HEK293 (cell line): ENCODE measurements around the gene EVL.

Experiments
- CTCF ChIA-PET: fragments of 350-600 bp; formaldehyde crosslinking; extraction: SDS; loops from one replicate; lab custom pipeline; 2021; ENCODE audit warnings: antibody characterized with exemption; lab: Yijun Ruan, JAX
- POLR2A ChIA-PET: fragments of 300-600 bp; formaldehyde crosslinking; extraction: SDS; loops from one replicate; lab custom pipeline; 2020; ENCODE audit warnings: antibody characterized with exemption, inconsistent platforms; lab: Yijun Ruan, JAX
- H3K27ac ChIP-seq: fragments of 200-500 bp; sonication (Bioruptor generic); 2 replicates; pipeline ENCODE4 v1.5.1; 2014; ENCODE audit warnings: low read depth, low read length, control low read depth, inconsistent platforms; ENCODE audit errors: extremely low read depth
- H3K36me3 ChIP-seq, 2 experiments: fragments of 200-500 bp in 1 of 2; sonication (Bioruptor generic) in 1 of 2; 1 replicate in 1 of 2; 2 replicates in 1 of 2; pipeline ENCODE4 v1.5.1; 2014 to 2017; ENCODE audit warnings: inconsistent platforms in 2 of 2, low read length in 2 of 2; ENCODE audit not compliant: control insufficient read depth in 2 of 2, insufficient read depth in 1 of 2
- H3K4me1 ChIP-seq: fragments of 200-500 bp; sonication (Bioruptor generic); 2 replicates; pipeline ENCODE4 v1.5.1; 2014; ENCODE audit warnings: mild to moderate bottlenecking, low read length, inconsistent platforms; ENCODE audit not compliant: control insufficient read depth, insufficient read depth
- H3K4me3 ChIP-seq: 2 replicates; pipeline ENCODE4 v1.5.1; 2011; ENCODE audit warnings: low read depth, mild to moderate bottlenecking, control low read depth, low read length, moderate library complexity
- H3K9me3 ChIP-seq: fragments of 200-500 bp; sonication (Bioruptor generic); 2 replicates; pipeline ENCODE4 v1.5.1; 2014; ENCODE audit warnings: low read depth, low read length, inconsistent platforms; ENCODE audit not compliant: control insufficient read depth, insufficient read depth
- HOXD13 ChIP-seq: sonication (generic); formaldehyde crosslinking; IDR thresholded peaks from 2 replicates; pipeline ENCODE4 v1.8.0; 2022; ENCODE audit warnings: missing genetic modification reagents, borderline replicate concordance
- KLF1 ChIP-seq: fragments of 450-650 bp; formaldehyde crosslinking; IDR thresholded peaks from 2 replicates; pipeline ENCODE4 v1.5.1; 2016; ENCODE audit warnings: missing biosample characterization, missing genetic modification characterization
- WT1 ChIP-seq: fragments of 450-650 bp; formaldehyde crosslinking; IDR thresholded peaks from 2 replicates; pipeline ENCODE4 v1.5.1; 2016; ENCODE audit warnings: missing biosample characterization, missing genetic modification characterization
- YY2 ChIP-seq: fragments of 450-650 bp; formaldehyde crosslinking; IDR thresholded peaks from 2 replicates; pipeline ENCODE4 v1.5.1; 2016; ENCODE audit warnings: missing biosample characterization, missing genetic modification characterization
- ZEB2 ChIP-seq: fragments of 450-650 bp; formaldehyde crosslinking; IDR thresholded peaks from 2 replicates; pipeline ENCODE4 v1.5.1; 2016; ENCODE audit warnings: missing biosample characterization, missing genetic modification characterization
- ZNF324 ChIP-seq: fragments of 450-650 bp; formaldehyde crosslinking; IDR thresholded peaks from 2 replicates; pipeline ENCODE4 v1.5.1; 2016; ENCODE audit warnings: missing biosample characterization, missing genetic modification characterization
- ZNF335 ChIP-seq: fragments of 450-650 bp; formaldehyde crosslinking; conservative IDR thresholded peaks from 2 replicates; pipeline ENCODE4 v1.5.1; 2016; ENCODE audit warnings: missing biosample characterization, missing genetic modification characterization
- ZNF596 ChIP-seq: fragments of 450-650 bp; IDR thresholded peaks from 2 replicates; pipeline ENCODE4 v1.5.0; 2018; ENCODE audit warnings: missing biosample characterization, mild to moderate bottlenecking, missing genetic modification characterization, moderate library complexity
- ZNF626 ChIP-seq: fragments of 450-650 bp; sonication (Bioruptor Pico); formaldehyde crosslinking; IDR thresholded peaks from 2 replicates; pipeline ENCODE4 v1.5.1; 2018; ENCODE audit warnings: missing biosample characterization, missing genetic modification characterization, inconsistent platforms
- ZNF654 ChIP-seq: fragments of 450-650 bp; formaldehyde crosslinking; IDR thresholded peaks from 2 replicates; pipeline ENCODE4 v1.5.1; 2016; ENCODE audit warnings: low read depth, missing biosample characterization, missing genetic modification characterization
- ZNF837 ChIP-seq: fragments of 450-650 bp; formaldehyde crosslinking; IDR thresholded peaks from 2 replicates; pipeline ENCODE4 v1.5.1; 2016; ENCODE audit warnings: missing biosample characterization, missing genetic modification characterization
- TF ChIP-seq, protein P1 (sequence below): fragments of 450-650 bp; IDR thresholded peaks from 2 replicates; pipeline ENCODE4 v1.5.1; 2018; ENCODE audit warnings: missing biosample characterization, missing genetic modification characterization
- TF ChIP-seq, protein P2 (sequence below): fragments of 450-650 bp; formaldehyde crosslinking; IDR thresholded peaks from 2 replicates; pipeline ENCODE4 v1.5.1; 2017; ENCODE audit warnings: missing biosample characterization, mild to moderate bottlenecking, missing genetic modification characterization, moderate library complexity
- TF ChIP-seq, protein P3 (sequence below): fragments of 450-650 bp; formaldehyde crosslinking; IDR thresholded peaks from 2 replicates; pipeline ENCODE4 v1.5.1; 2016; ENCODE audit warnings: missing biosample characterization, missing genetic modification characterization, low read depth
- TF ChIP-seq, protein P4 (sequence below): fragments of 450-650 bp; formaldehyde crosslinking; IDR thresholded peaks from 2 replicates; pipeline ENCODE4 v1.5.1; 2016; ENCODE audit warnings: missing biosample characterization, missing genetic modification characterization, low read depth
- TF ChIP-seq, protein P5 (sequence below): fragments of 450-650 bp; formaldehyde crosslinking; IDR thresholded peaks from 2 replicates; pipeline ENCODE4 v1.5.1; 2016; ENCODE audit warnings: missing biosample characterization, missing genetic modification characterization
- TF ChIP-seq, protein P6 (sequence below): fragments of 450-650 bp; formaldehyde crosslinking; IDR thresholded peaks from 2 replicates; pipeline ENCODE4 v1.5.1; 2017; ENCODE audit warnings: missing biosample characterization, missing genetic modification characterization
- TF ChIP-seq, protein P7 (sequence below): fragments of 450-650 bp; formaldehyde crosslinking; IDR thresholded peaks from 2 replicates; pipeline ENCODE4 v1.5.1; 2017; ENCODE audit warnings: missing biosample characterization, missing genetic modification characterization

Gene EVL

DNA sequence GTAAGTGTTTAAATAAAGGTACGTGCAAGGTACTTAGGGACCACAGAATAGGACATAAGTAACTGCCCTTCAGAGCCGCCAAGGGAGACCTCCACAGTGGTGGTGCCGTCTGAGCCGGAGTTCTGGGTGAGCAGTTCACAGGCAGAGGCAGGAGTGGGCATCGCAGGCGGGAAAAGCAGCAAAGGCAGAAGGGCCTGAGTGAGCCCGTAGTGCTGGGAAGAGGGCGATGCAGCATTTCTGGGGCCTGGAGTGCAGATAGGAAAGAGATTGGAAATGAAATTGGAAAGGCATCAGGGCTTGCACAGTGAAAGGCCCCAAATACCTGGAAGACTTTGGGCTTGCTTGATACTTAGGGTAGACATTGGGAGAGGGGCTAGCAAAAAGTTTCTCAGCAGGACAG, 32.9 kb downstream of the EVL start:
- H3K4me1 ChIP-seq, result 0 out of 2 replicates have a peak, but pooled peaks cover 1% of the 10 kb centered on the region
- ChIA-PET POLR2A (no interaction called here), CTCF (interaction anchor here (0.6 kb wide), 1 partner anchor 47 kb away, joined by 3 read pairs; no protein-coding TSS in a partner anchor)
- no peak overlapping the region for H3K4me3 ChIP-seq
- no peak overlapping the region for H3K27ac ChIP-seq
- no peaks in the 10 kb centered on the region for H3K9me3 ChIP-seq
- H3K36me3 ChIP-seq, result peaks cover 6 to 21% of the 10 kb centered on the region in 2 experiments; a peak in 2 of 3 replicates
- TF ChIP-seq HOXD13 (CRISPR knock-in tag) (no peak), ZEB2 (tag by site-specific recombination) (no peak), KLF1 (tag by site-specific recombination) (no peak)
- TF ChIP-seq, protein P1, sequence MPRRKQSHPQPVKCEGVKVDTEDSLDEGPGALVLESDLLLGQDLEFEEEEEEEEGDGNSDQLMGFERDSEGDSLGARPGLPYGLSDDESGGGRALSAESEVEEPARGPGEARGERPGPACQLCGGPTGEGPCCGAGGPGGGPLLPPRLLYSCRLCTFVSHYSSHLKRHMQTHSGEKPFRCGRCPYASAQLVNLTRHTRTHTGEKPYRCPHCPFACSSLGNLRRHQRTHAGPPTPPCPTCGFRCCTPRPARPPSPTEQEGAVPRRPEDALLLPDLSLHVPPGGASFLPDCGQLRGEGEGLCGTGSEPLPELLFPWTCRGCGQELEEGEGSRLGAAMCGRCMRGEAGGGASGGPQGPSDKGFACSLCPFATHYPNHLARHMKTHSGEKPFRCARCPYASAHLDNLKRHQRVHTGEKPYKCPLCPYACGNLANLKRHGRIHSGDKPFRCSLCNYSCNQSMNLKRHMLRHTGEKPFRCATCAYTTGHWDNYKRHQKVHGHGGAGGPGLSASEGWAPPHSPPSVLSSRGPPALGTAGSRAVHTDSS (tag by site-specific recombination), result no peak
- TF ChIP-seq, all 188 proteins: peak for 0

DNA sequence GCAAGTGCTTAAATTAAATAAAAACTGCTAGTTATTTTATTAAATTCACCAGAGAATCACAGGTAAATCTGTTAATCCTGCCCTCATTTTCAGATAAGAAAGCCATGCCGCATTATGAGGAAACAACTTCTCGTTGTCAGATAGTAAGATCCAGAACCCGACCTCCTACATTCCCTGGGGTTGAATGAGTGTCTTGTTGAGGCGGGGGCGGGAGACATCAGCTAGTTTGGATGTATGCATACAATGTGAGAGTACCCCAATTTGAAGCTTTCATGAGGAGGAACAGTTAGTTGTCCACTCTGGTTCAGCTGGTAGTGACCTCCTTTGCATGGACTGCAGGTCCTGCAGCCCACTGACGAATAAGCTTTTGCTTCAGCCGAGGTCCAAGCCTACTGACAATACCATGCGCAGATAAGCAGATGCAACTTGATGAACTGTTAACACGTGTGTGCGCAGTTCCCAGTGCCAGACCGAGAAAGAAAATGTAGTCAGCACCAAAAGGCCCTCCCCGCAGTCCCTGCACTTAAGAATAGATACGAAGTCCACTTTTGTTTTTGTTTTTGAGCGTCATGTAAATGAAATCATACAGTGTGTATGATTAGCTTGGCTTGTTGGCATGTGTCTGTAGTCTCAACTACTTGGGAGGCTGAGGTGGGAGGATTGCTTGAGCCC, 34.9 kb downstream of the EVL start:
- Histone ChIP-seq H3K27ac (no peak overlapping the region), H3K9me3 (no peaks in the 10 kb centered on the region)
- TF ChIP-seq ZNF654 (no peak), ZNF626 (no peak), WT1 (tag by site-specific recombination) (no peak), ZNF596 (tag by site-specific recombination) (no peak), YY2 (tag by site-specific recombination) (no peak), ZNF324 (tag by site-specific recombination) (no peak), ZNF837 (tag by site-specific recombination) (no peak), ZNF335 (no peak)
- TF ChIP-seq, protein P2, sequence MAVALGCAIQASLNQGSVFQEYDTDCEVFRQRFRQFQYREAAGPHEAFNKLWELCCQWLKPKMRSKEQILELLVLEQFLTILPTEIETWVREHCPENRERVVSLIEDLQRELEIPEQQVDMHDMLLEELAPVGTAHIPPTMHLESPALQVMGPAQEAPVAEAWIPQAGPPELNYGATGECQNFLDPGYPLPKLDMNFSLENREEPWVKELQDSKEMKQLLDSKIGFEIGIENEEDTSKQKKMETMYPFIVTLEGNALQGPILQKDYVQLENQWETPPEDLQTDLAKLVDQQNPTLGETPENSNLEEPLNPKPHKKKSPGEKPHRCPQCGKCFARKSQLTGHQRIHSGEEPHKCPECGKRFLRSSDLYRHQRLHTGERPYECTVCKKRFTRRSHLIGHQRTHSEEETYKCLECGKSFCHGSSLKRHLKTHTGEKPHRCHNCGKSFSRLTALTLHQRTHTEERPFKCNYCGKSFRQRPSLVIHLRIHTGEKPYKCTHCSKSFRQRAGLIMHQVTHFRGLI, result no peak
- TF ChIP-seq, protein P3, sequence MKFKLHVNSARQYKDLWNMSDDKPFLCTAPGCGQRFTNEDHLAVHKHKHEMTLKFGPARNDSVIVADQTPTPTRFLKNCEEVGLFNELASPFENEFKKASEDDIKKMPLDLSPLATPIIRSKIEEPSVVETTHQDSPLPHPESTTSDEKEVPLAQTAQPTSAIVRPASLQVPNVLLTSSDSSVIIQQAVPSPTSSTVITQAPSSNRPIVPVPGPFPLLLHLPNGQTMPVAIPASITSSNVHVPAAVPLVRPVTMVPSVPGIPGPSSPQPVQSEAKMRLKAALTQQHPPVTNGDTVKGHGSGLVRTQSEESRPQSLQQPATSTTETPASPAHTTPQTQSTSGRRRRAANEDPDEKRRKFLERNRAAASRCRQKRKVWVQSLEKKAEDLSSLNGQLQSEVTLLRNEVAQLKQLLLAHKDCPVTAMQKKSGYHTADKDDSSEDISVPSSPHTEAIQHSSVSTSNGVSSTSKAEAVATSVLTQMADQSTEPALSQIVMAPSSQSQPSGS (tag by site-specific recombination), result no peak
- TF ChIP-seq, protein P4, sequence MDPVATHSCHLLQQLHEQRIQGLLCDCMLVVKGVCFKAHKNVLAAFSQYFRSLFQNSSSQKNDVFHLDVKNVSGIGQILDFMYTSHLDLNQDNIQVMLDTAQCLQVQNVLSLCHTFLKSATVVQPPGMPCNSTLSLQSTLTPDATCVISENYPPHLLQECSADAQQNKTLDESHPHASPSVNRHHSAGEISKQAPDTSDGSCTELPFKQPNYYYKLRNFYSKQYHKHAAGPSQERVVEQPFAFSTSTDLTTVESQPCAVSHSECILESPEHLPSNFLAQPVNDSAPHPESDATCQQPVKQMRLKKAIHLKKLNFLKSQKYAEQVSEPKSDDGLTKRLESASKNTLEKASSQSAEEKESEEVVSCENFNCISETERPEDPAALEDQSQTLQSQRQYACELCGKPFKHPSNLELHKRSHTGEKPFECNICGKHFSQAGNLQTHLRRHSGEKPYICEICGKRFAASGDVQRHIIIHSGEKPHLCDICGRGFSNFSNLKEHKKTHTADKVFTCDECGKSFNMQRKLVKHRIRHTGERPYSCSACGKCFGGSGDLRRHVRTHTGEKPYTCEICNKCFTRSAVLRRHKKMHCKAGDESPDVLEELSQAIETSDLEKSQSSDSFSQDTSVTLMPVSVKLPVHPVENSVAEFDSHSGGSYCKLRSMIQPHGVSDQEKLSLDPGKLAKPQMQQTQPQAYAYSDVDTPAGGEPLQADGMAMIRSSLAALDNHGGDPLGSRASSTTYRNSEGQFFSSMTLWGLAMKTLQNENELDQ (tag by site-specific recombination), result no peak
- TF ChIP-seq, protein P5, sequence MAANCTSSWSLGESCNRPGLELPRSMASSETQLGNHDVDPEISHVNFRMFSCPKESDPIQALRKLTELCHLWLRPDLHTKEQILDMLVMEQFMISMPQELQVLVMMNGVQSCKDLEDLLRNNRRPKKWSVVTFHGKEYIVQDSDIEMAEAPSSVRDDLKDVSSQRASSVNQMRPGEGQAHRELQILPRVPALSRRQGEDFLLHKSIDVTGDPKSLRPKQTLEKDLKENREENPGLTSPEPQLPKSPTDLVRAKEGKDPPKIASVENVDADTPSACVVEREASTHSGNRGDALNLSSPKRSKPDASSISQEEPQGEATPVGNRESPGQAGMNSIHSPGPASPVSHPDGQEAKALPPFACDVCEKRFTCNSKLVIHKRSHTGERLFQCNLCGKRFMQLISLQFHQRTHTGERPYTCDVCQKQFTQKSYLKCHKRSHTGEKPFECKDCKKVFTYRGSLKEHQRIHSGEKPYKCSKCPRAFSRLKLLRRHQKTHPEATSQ (tag by site-specific recombination), result no peak
- TF ChIP-seq, protein P6, sequence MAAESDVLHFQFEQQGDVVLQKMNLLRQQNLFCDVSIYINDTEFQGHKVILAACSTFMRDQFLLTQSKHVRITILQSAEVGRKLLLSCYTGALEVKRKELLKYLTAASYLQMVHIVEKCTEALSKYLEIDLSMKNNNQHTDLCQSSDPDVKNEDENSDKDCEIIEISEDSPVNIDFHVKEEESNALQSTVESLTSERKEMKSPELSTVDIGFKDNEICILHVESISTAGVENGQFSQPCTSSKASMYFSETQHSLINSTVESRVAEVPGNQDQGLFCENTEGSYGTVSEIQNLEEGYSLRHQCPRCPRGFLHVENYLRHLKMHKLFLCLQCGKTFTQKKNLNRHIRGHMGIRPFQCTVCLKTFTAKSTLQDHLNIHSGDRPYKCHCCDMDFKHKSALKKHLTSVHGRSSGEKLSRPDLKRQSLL (tag by site-specific recombination), result no peak
- TF ChIP-seq, protein P7, sequence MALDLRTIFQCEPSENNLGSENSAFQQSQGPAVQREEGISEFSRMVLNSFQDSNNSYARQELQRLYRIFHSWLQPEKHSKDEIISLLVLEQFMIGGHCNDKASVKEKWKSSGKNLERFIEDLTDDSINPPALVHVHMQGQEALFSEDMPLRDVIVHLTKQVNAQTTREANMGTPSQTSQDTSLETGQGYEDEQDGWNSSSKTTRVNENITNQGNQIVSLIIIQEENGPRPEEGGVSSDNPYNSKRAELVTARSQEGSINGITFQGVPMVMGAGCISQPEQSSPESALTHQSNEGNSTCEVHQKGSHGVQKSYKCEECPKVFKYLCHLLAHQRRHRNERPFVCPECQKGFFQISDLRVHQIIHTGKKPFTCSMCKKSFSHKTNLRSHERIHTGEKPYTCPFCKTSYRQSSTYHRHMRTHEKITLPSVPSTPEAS, result no peak

More for the DNA sequence above, 34.9 kb downstream of the EVL start:
- ChIA-PET POLR2A (interaction anchor here (0.6 kb wide), 1 partner anchor 15 kb away, joined by 3 read pairs; no protein-coding TSS in a partner anchor), CTCF (interaction anchor here (1.3 to 1.5 kb wide), 2 partner anchors 8 to 118 kb away, joined by 5 to 6 read pairs; no protein-coding TSS in a partner anchor)
- Histone ChIP-seq H3K4me3 (no peak overlapping the region), H3K4me1 (peaks cover 12% of the 10 kb centered on the region), H3K36me3 (peaks cover 6 to 21% of the 10 kb centered on the region in 2 experiments; a peak in 2 of 3 replicates)
